Endothelial cell (in vitro differentiated cells): ENCODE results near the gene GPC5. TPM values are rescaled to one million over a fixed set of nuclear protein-coding genes. Genes with fewer than 3 reads are reported as not detected.

ENCODE experiments used
- DNase-seq: peaks from one replicate; pipeline ENCODE4 v3.0.0; 2021; ENCODE audit warnings: low spot score
- H3K27ac Mint-ChIP-seq: one replicate; pipeline ENCODE4 v1.8.0; 2021; ENCODE audit warnings: mixed read lengths, inconsistent platforms; ENCODE audit not compliant: unreplicated experiment
- H3K27me3 Mint-ChIP-seq: one replicate; pipeline ENCODE4 v1.8.0; 2021; ENCODE audit warnings: mild to moderate bottlenecking, moderate library complexity, mixed read lengths, inconsistent platforms; ENCODE audit not compliant: unreplicated experiment
- H3K36me3 Mint-ChIP-seq: one replicate; pipeline ENCODE4 v1.8.0; 2021; ENCODE audit warnings: mild to moderate bottlenecking, low read depth, mixed read lengths, inconsistent platforms; ENCODE audit not compliant: unreplicated experiment
- H3K4me1 Mint-ChIP-seq: one replicate; pipeline ENCODE4 v1.8.0; 2021; ENCODE audit warnings: mild to moderate bottlenecking, mixed read lengths, inconsistent platforms; ENCODE audit not compliant: unreplicated experiment
- H3K4me3 Mint-ChIP-seq: one replicate; pipeline ENCODE4 v1.8.0; 2021; ENCODE audit warnings: mild to moderate bottlenecking, mixed read lengths, inconsistent platforms; ENCODE audit not compliant: unreplicated experiment
- H3K9me3 Mint-ChIP-seq: one replicate; pipeline ENCODE4 v1.8.0; 2021; ENCODE audit warnings: mixed read lengths, inconsistent platforms; ENCODE audit not compliant: unreplicated experiment
- CTCF ChIP-seq: fragments of 200-600 bp; sonication (generic); IDR thresholded peaks from one replicate; pipeline ENCODE4 v1.5.0; 2021; ENCODE audit warnings: antibody characterized with exemption; ENCODE audit not compliant: unreplicated experiment
- total RNA-seq: library from RNA; stranded (reverse); fragmentation: NEBNext Ultra II Directional; extraction: Animal tissue kit (Norgen Biotek cat#: 25700); gene quantifications from one replicate; pipeline ENCODE4 v1.2.1, GENCODE V29; 2021; ENCODE audit not compliant: unreplicated experiment

Gene GPC5
- total RNA-seq, 1 donor from 2014 or later: not detected

- TF ChIP-seq CTCF: no peak
- Mint-ChIP-seq H3K9me3 (no peaks in the 10 kb centered on the region), H3K36me3 (no peaks in the 10 kb centered on the region), H3K27ac (no peak overlapping the region), H3K4me3 (no peak overlapping the region), H3K4me1 (peaks cover 14% of the 10 kb centered on the region), H3K27me3 (no peaks in the 10 kb centered on the region)
- no peak for DNase-seq
These were observed 480.1 kb downstream of the GPC5 start for GRCh38 chr13:91878491-91878890.

GRCh38 chr13:91879360-91879759 is 480.9 kb downstream of the GPC5 start:
- Mint-ChIP-seq H3K4me1 (peaks cover 14% of the 10 kb centered on the region), H3K36me3 (no peaks in the 10 kb centered on the region), H3K27ac (no peak overlapping the region), H3K4me3 (no peak overlapping the region), H3K9me3 (no peaks in the 10 kb centered on the region), H3K27me3 (no peaks in the 10 kb centered on the region)
- DNase-seq: no peak
- TF ChIP-seq CTCF: no peak

GRCh38 chr13:91882918-91883317 is 484.5 kb downstream of the GPC5 start:
- H3K4me1 Mint-ChIP-seq: no peaks in the 10 kb centered on the region
- no peak overlapping the region for H3K4me3 Mint-ChIP-seq
- H3K27ac Mint-ChIP-seq: no peak overlapping the region
- no peaks in the 10 kb centered on the region for H3K36me3 Mint-ChIP-seq
- H3K9me3 Mint-ChIP-seq: no peaks in the 10 kb centered on the region
- no peak for DNase-seq
- no peaks in the 10 kb centered on the region for H3K27me3 Mint-ChIP-seq
- no peak for TF ChIP-seq CTCF

DNA sequence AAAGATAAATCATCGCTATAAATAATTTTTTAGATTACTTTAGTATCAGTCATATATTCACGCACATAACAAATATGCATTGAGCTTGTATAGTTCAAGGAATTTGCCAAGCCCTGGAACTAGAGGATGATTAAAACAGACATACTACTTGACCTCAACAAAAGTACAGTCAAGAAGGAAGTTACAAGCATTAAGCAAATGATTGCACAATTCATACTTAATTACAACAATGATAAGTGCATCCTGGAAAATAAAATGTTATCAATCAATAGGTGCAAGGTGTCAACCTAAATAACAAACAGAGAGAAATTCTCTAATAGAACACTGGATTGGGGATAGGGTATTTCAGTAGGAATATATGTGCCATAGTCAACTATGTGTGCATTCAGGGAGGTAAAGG is 491.2 kb downstream of the GPC5 start:
- H3K27me3 Mint-ChIP-seq: no peaks in the 10 kb centered on the region
- H3K4me3 Mint-ChIP-seq: no peak overlapping the region
- H3K4me1 Mint-ChIP-seq: no peaks in the 10 kb centered on the region
- DNase-seq: no peak
- H3K36me3 Mint-ChIP-seq: no peaks in the 10 kb centered on the region
- H3K9me3 Mint-ChIP-seq: no peaks in the 10 kb centered on the region
- no peak for TF ChIP-seq CTCF
- H3K27ac Mint-ChIP-seq: no peak overlapping the region

GRCh38 chr13:91891141-91891540 is 492.7 kb downstream of the GPC5 start:
- no peak for TF ChIP-seq CTCF
- Mint-ChIP-seq H3K9me3 (no peaks in the 10 kb centered on the region), H3K36me3 (no peaks in the 10 kb centered on the region), H3K27ac (no peak overlapping the region), H3K4me3 (no peak overlapping the region), H3K4me1 (no peaks in the 10 kb centered on the region), H3K27me3 (no peaks in the 10 kb centered on the region)
- DNase-seq: no peak
